GM19035 (cell line): Measurements from ENCODE around the gene PRPF40B.

Source experiments
- ATAC-seq: cut with Tn5 transposase; IDR thresholded peaks from one replicate; pipeline ENCODE4 v1.9.1; 2021; ENCODE audit not compliant: unreplicated experiment

The PRPF40B gene

DNA sequence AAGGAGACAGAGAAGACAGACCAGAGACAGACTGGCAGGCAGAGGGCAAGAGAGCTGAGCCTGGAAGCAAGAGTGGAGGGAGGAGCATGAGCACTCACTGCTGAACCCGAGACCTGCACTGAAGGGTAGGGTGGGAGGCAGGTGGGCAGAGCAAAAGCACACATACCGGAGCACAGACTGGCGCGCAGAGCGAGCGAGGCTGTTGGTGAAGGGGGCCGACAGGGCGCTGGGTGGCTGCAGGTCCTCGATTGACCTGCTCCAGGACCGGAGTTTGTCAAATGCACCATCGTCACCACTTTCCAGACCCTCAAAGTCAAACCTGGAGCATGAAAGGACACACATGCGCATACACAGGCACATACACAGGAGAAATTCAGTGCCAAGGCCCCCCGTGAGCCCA lies 34.9 kb downstream of the PRPF40B start:
- no peak for ATAC-seq

DNA sequence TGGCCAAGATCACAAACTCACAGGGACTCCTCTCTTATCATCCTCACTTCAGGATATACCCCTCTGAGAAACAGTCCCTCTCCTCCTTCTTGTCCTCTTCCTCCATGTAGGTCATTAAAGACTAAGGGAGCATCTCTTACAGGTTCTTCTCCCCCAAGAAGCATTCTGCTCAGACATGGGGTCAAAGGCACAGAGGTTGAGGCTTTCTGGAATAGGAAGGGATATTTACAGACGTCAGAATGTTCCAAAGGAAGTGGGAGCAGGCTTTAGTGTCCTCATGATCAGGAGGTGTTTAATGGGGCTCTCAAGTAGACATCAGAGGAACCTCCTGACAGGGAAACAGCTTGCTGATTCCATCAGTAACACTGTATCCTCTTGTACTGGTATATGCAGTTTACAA lies 36.4 kb downstream of the PRPF40B start:
- ATAC-seq, result no peak

DNA sequence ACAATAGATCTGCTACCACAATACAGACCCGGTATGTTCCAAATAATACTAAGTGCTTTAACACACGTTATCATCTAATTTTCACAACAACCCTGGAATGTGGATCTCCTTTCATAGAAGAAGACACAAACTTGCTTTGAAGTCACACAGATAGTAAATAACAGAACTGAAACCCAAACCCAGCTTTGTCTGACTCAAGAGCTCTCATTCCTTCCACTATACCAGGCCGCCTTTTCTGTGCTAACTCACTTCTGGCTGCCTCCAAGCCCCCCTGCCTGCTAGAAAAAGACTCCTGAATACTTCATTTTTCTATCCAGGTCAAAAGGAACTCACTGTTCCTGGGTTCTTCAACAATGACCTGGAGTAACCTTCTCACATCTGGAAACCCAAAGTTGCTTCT lies 37.8 kb downstream of the PRPF40B start:
- ATAC-seq, result no peak

- ATAC-seq, result no peak
Measured at GRCh38 chr12:49661746-49662145, 38.4 kb downstream of the PRPF40B start.

DNA sequence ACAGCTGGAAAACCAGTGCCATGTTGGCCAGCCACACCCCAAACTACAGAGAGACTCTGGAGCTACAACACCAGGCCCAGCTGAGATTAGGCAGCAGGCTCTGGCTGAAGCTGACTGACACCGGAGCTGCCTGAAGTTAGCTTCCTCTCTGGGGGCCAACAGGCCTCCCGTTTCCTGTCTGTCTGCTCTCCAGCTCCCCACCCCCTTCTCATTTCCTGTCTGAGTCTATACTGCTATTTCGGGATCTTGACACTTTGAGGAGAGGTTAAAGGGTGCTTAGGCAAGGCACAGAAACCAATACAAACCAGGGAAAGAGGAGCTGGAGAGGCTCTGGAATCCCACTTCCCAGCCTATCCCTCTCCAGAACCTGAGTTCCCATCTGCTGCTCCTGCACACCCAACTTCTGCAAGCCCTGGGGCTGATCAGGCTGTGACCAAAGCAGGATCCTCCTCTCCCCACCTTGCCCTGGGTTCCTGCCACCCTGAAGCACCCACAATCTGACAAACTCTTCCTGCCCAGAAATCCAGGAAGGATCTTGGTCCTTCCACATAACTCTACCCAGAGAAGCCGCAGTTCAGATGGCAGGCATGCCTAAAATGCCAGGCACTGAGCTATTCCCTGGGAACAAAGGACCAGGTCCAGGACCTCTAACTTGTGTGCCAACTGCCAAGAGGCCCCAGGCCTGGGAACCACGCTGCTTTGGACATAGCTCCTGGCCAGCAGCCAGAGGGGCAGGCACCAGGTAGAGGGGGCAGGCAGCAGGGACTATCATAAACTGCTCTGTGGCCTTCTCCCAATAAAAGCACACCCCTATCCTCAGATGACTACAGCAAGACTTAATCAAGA lies 39.9 kb downstream of the PRPF40B start:
- ATAC-seq, result peak; percentile 68

GRCh38 chr12:49664167-49664566 lies 40.8 kb downstream of the PRPF40B start:
- ATAC-seq, result no peak

- ATAC-seq, result peak; percentile 48
Measured at GRCh38 chr12:49664591-49665239, 41.4 kb downstream of the PRPF40B start.

DNA sequence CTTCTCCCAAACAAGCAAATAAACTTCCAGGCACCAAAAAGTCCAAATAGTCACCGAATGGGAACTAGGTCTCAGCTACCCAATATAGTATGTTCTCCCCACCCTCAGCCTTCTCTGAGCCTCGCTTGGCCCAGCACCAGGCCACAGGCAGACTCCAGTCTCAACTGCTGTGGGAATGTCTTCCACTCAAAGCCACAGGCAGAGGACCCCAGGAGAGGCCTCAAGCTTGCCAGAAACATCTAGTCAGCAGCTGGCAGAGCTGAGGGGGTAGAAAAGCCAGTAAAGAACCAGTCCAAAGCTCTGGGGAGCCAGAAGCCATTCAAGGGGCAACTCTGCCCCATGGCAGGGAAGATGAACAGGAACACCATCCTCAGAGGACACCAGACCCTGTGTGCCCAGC lies 42.0 kb downstream of the PRPF40B start:
- no peak for ATAC-seq

DNA sequence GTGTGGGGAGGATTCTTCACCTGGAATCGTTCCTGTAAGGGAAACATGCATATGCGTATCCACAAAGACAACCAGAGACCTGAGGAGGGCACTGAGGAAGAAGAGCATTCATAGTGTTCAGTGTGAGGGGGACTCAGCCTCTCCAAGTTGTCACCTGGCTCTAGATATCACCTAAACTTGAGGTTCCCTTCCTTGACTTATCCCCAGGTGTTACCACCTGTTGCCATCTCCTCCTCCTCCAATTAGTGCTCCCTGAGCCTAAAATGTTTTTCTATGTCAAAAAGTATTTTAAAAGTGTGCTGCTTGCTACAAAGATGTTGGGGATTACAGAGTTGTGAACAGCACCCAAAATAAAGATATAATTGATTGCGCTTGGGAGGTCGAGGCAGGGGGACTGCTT lies 42.8 kb downstream of the PRPF40B start:
- ATAC-seq, result no peak

DNA sequence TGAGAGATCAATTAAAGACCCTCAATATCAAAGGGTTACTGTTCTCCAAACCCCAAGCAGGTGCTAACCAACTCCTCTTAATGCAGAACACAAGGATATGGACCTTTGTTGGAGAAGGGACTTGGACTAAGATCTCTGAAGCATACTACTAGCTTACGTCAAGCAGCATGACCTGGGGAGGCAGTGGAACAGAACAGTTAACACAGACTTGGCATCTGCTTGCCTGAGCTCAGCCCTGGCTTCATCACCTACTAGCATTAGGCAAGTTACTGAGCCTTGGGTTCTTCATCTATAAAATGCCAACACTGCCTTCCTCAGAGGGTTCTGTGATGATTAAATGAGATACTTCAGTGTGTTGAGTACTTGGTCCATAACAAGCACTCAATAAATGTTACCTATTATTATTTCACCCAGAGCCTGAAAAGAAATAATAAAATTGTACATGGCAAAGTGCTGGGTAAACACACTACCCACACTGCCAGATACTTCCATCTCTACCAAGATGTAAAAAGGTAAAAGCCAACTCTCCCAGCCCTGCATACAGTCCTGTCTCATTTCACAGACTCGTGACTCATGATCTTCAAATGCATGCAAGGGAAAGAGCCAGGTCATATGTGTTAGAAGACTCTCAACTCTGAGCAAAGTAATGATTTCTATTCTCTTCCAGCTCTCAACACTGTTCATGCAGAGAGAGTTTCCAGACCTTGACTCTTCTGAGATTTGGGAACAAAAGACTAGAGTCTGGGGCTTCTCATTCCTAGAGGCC lies 44.1 kb downstream of the PRPF40B start:
- ATAC-seq, result no peak

GRCh38 chr12:49669796-49670195 lies 46.4 kb downstream of the PRPF40B start:
- ATAC-seq, result no peak

- ATAC-seq, result no peak
Measured at GRCh38 chr12:49671031-49671765, 47.8 kb downstream of the PRPF40B start.

GRCh38 chr12:49672301-49673217 lies 49.2 kb downstream of the PRPF40B start:
- ATAC-seq, result no peak

GRCh38 chr12:49673446-49674317 lies 50.3 kb downstream of the PRPF40B start:
- no peak for ATAC-seq

DNA sequence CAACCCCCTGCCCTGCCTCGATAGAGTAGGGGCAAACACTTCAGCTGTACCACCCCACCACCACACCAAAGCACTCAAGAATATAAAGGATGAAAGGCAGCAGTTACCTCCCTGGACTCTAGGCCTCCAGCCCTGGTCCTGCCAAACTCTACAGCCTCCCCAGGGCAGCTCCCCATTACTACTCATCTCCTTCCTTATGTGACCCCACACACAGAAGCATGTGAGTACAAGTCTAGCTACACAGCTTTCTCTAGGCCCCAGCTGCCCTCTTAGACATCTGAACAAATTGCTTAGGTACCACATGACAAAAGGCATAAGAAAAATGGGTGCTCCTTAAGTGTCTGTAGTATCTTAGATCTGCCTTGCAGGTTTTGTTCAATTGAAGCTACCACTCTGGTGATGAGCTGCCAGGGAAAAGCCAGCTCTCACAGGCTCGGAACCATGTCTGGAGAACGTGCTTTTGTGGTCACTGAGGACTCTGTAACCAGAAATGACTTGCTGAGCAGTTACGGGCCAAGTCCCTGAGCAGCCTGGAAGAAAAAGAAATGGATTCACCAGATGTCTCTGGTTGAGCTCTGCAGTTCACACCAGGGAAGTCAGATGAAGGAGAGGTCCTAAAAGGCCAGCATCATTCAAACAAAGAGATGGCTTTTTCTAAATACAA lies 51.1 kb downstream of the PRPF40B start:
- ATAC-seq, result no peak

DNA sequence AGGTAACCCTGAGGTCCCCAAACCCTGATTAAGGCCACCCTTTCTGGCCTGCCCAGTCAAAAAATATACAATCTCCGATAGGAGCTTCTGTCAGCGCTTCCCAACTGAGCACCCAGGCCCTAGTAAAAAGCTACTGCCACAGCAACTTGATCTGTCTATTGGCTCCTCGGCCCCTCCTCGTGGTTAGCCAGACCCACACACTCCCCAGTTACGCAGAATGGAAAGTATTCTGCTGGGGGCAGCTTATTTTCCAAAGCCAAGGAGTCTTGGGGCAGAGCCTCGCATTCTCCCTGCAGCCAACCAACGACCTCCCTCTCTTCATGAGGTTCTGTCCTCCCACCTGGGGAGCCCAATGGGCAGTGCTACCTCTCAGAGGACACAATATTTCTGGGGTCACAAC lies 51.8 kb downstream of the PRPF40B start:
- ATAC-seq, result no peak

GRCh38 chr12:49678711-49679110 lies 55.4 kb downstream of the PRPF40B start:
- no peak for ATAC-seq

DNA sequence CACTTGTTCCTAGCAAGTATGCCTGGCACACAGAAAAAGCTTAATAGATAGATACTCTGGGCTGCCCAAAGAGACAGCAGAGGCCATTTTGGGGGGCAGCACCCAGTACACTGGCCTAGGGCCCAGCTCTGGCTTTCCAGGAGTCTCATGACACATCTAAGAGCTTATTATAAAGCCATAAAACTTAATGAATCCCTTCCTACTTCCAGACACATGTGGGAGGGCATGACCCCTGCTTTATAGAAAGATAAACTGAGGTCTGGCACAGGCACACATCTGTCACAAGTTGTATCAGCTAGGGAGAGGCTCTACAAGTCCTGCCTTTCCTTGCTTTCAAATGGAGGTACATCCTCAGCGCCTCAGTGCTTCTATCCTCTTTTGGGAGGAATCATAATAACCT lies 56.7 kb downstream of the PRPF40B start:
- ATAC-seq, result no peak
